ENCODE measurements around the gene GSTK1.

DNA sequence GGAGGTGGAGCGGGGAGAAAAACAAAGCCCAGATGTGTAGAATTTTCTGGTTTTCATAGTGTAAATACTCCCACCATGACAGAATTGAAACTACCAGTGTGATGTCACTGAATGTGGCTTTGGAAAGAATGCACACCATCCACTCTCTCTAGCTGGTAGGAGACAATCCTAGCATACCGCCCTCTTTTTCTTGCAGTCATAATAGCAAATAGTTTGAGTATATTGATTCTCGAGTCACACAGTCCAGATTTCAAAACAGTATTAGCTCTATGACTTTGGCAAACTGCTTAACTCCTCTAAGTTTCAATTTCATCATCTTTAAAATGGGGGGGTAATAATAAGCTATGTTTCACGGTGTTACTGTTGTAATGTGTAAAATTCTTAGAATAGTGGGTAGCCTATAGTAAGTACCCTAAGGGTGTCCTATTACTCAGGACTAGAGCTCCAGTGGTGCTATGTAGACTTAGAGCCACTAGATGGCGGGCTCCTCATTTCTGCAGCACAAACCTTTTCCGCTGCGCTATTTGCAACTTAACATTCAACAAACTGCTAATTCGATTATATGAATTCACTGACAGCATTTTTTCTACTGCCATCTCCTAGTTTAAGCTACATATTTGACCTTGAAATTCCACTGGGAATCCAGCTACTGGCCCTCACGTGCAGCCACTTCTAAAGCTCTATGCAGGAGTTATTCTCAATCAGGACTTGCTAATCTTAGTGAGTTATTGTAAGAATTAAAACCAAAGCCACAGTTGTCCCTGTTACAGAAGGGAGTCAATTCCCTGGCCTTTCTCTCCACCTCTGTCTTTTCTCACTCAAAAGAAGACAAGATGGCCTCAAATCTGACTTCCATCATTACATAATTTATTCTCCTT, 22.7 kb upstream of the GSTK1 start:
- TF ChIP-seq, protein P1, sequence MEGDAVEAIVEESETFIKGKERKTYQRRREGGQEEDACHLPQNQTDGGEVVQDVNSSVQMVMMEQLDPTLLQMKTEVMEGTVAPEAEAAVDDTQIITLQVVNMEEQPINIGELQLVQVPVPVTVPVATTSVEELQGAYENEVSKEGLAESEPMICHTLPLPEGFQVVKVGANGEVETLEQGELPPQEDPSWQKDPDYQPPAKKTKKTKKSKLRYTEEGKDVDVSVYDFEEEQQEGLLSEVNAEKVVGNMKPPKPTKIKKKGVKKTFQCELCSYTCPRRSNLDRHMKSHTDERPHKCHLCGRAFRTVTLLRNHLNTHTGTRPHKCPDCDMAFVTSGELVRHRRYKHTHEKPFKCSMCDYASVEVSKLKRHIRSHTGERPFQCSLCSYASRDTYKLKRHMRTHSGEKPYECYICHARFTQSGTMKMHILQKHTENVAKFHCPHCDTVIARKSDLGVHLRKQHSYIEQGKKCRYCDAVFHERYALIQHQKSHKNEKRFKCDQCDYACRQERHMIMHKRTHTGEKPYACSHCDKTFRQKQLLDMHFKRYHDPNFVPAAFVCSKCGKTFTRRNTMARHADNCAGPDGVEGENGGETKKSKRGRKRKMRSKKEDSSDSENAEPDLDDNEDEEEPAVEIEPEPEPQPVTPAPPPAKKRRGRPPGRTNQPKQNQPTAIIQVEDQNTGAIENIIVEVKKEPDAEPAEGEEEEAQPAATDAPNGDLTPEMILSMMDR (IDR thresholded peaks at IDR 0.05), result peak; percentile 93 to 98 (median 96)
- no peak for TF ChIP-seq POLR2A (IDR thresholded peaks at IDR 0.05)
